ENCODE measurements around the gene LOC128125822.

Gene LOC128125822

GRCh38 chr6:63538550-63538949 lies 33.7 kb upstream of the LOC128125822 start:
- Histone ChIP-seq H4K20me1 (ENCODE audit: insufficient read depth) (no peaks in the 10 kb centered on the region), H3K4me3 (ENCODE audit: low read length) (no peak overlapping the region), H2AFZ (ENCODE audit: low read depth, low read length) (no peak overlapping the region), H3K79me2 (replicated peaks; ENCODE audit: insufficient read depth, low read length) (no peaks in the 10 kb centered on the region), H3K9me2 (ENCODE audit: insufficient read depth, low read length) (no peaks in the 10 kb centered on the region), H3F3A (ENCODE audit: insufficient read depth, low read length, poor library complexity, severe bottlenecking) (no peaks in the 10 kb centered on the region), H3K4me2 (ENCODE audit: low read length) (no peak overlapping the region), H3K9me3 (ENCODE audit: low read length) (no peaks in the 10 kb centered on the region), H3K27me3 (ENCODE audit: insufficient read depth, low read depth, low read length) (no peaks in the 10 kb centered on the region), H3K36me3 (ENCODE audit: insufficient read depth, low read length) (no peaks in the 10 kb centered on the region), H3K27ac (ENCODE audit: low read length) (no peak overlapping the region), H3K9ac (ENCODE audit: low read length) (no peak overlapping the region)
- no peak for TF ChIP-seq TAF1 (IDR thresholded peaks at IDR 0.05; ENCODE audit: low read depth)
- TF ChIP-seq REST (IDR thresholded peaks at IDR 0.05; ENCODE audit: borderline replicate concordance), result no peak
- TF ChIP-seq RAD21 (conservative IDR thresholded peaks at IDR 0.05), result no peak
- no peak for TF ChIP-seq CTCF (IDR thresholded peaks at IDR 0.05; ENCODE audit: poor library complexity, severe bottlenecking)
- no peak for TF ChIP-seq EP300 (conservative IDR thresholded peaks at IDR 0.05; ENCODE audit: poor library complexity, severe bottlenecking)
- TF ChIP-seq EZH2 (IDR thresholded peaks at IDR 0.05; ENCODE audit: borderline replicate concordance, insufficient read depth, low read length, poor library complexity, severe bottlenecking), result no peak
- no peak for TF ChIP-seq SMC3 (conservative IDR thresholded peaks at IDR 0.05; ENCODE audit: poor library complexity)
- no peak for TF ChIP-seq POLR2AphosphoS5 (IDR thresholded peaks at IDR 0.05)
- TF ChIP-seq MXI1 (conservative IDR thresholded peaks at IDR 0.05; ENCODE audit: poor library complexity, severe bottlenecking), result no peak

- Histone ChIP-seq H3K4me2 (ENCODE audit: low read length) (no peak overlapping the region), H3K36me3 (ENCODE audit: insufficient read depth, low read length) (no peaks in the 10 kb centered on the region), H3K9me3 (ENCODE audit: low read length) (no peaks in the 10 kb centered on the region), H3K27ac (ENCODE audit: low read length) (no peak overlapping the region), H3K27me3 (ENCODE audit: insufficient read depth, low read depth, low read length) (no peaks in the 10 kb centered on the region), H2AFZ (ENCODE audit: low read depth, low read length) (no peak overlapping the region), H3K79me2 (replicated peaks; ENCODE audit: insufficient read depth, low read length) (no peaks in the 10 kb centered on the region), H4K20me1 (ENCODE audit: insufficient read depth) (no peaks in the 10 kb centered on the region), H3K4me3 (ENCODE audit: low read length) (no peak overlapping the region), H3K9ac (ENCODE audit: low read length) (no peak overlapping the region), H3K9me2 (ENCODE audit: insufficient read depth, low read length) (no peaks in the 10 kb centered on the region), H3F3A (ENCODE audit: insufficient read depth, low read length, poor library complexity, severe bottlenecking) (no peaks in the 10 kb centered on the region)
- no peak for TF ChIP-seq REST (IDR thresholded peaks at IDR 0.05; ENCODE audit: borderline replicate concordance)
- no peak for TF ChIP-seq RAD21 (conservative IDR thresholded peaks at IDR 0.05)
- TF ChIP-seq SMC3 (conservative IDR thresholded peaks at IDR 0.05; ENCODE audit: poor library complexity), result no peak
- TF ChIP-seq MXI1 (conservative IDR thresholded peaks at IDR 0.05; ENCODE audit: poor library complexity, severe bottlenecking), result no peak
- TF ChIP-seq POLR2AphosphoS5 (IDR thresholded peaks at IDR 0.05), result no peak
- no peak for TF ChIP-seq TAF1 (IDR thresholded peaks at IDR 0.05; ENCODE audit: low read depth)
- no peak for TF ChIP-seq EZH2 (IDR thresholded peaks at IDR 0.05; ENCODE audit: borderline replicate concordance, insufficient read depth, low read length, poor library complexity, severe bottlenecking)
- TF ChIP-seq EP300 (conservative IDR thresholded peaks at IDR 0.05; ENCODE audit: poor library complexity, severe bottlenecking), result no peak
- no peak for TF ChIP-seq CTCF (IDR thresholded peaks at IDR 0.05; ENCODE audit: poor library complexity, severe bottlenecking)
Measured at GRCh38 chr6:63543001-63543400, 29.3 kb upstream of the LOC128125822 start.

Data from neural cell (in vitro differentiated cells).